CD4-positive, alpha-beta memory T cell (primary cell): ENCODE measurements around the gene ADAMTS19. TPM values are rescaled to one million over a fixed set of nuclear protein-coding genes. Genes with fewer than 3 reads are reported as not detected.

Experiments used
- CTCF ChIA-PET: fragments of 350-600 bp; sonication (Branson Sonifier 250); formaldehyde crosslinking; loops from one replicate; lab custom pipeline; 2021; ENCODE audit warnings: inconsistent platforms; ENCODE audit not compliant: partially characterized antibody; lab: Charles Lee
- POLR2A ChIA-PET: fragments of 350-600 bp; sonication (Branson Sonifier 250); formaldehyde crosslinking; loops from one replicate; lab custom pipeline; 2021; ENCODE audit not compliant: partially characterized antibody; lab: Charles Lee
- DNase-seq, 5 donors: peaks; one replicate each; pipeline versions ENCODE4 v3.0.0 to v3.0.0-alpha.2; 2020 to 2022; ENCODE audit warnings: mixed read lengths in 1 of 5
- H3K27ac ChIP-seq: one replicate; pipeline ENCODE4 v1.7.0; 2013; ENCODE audit warnings: low read depth, low read length
- H3K27me3 ChIP-seq: 2 replicates; pipeline ENCODE4 v1.7.0; 2013; ENCODE audit warnings: mild to moderate bottlenecking, low read length, moderate library complexity; ENCODE audit not compliant: insufficient read depth
- H3K36me3 ChIP-seq: 2 replicates; pipeline ENCODE4 v1.7.0; 2013; ENCODE audit warnings: mild to moderate bottlenecking, low read length, moderate library complexity; ENCODE audit not compliant: insufficient read depth
- H3K4me1 ChIP-seq: 2 replicates; pipeline ENCODE4 v1.7.0; 2013; ENCODE audit warnings: mild to moderate bottlenecking, low read length, moderate library complexity; ENCODE audit not compliant: insufficient read depth
- H3K4me3 ChIP-seq, 2 donors: one replicate each; pipeline ENCODE4 v1.7.0; 2013; ENCODE audit warnings: low read length in 2 of 2, mild to moderate bottlenecking in 1 of 2
- H3K9me3 ChIP-seq, 2 donors: one replicate each; pipeline ENCODE4 v1.7.0; 2013; ENCODE audit warnings: low read length in 2 of 2, control low read depth in 1 of 2; ENCODE audit not compliant: control insufficient read depth in 1 of 2
- H3K27ac Mint-ChIP-seq, 7 donors: one replicate each; pipeline ENCODE4 v1.8.0; 2020 to 2021; ENCODE audit warnings: mixed read lengths in 7 of 7, mild to moderate bottlenecking in 6 of 7, inconsistent platforms in 3 of 7, moderate library complexity in 3 of 7
- H3K27me3 Mint-ChIP-seq, 2 donors: one replicate each; pipeline ENCODE4 v1.8.0; 2020 to 2021; ENCODE audit warnings: mixed read lengths in 2 of 2
- H3K36me3 Mint-ChIP-seq, 2 donors: one replicate each; pipeline ENCODE4 v1.8.0; 2020 to 2021; ENCODE audit warnings: mixed read lengths in 2 of 2, inconsistent platforms in 1 of 2, mild to moderate bottlenecking in 1 of 2
- H3K4me1 Mint-ChIP-seq, 4 donors: one replicate each; pipeline ENCODE4 v1.8.0; 2020 to 2021; ENCODE audit warnings: mixed read lengths in 4 of 4, mild to moderate bottlenecking in 1 of 4
- H3K4me3 Mint-ChIP-seq, 8 donors: one replicate each; pipeline ENCODE4 v1.8.0; 2020 to 2021; ENCODE audit warnings: mixed read lengths in 8 of 8, mild to moderate bottlenecking in 7 of 8, moderate library complexity in 6 of 8, inconsistent platforms in 3 of 8
- H3K9me3 Mint-ChIP-seq, 8 donors: one replicate each; pipeline ENCODE4 v1.8.0; 2020 to 2021; ENCODE audit warnings: mixed read lengths in 8 of 8, mild to moderate bottlenecking in 5 of 8, inconsistent platforms in 3 of 8, moderate library complexity in 1 of 8
- intact Hi-C: fragments of 100-400 bp; cut with micrococcal nuclease; formaldehyde crosslinking; loops from one replicate; pipeline ENCODE4 v1.15.1; 2023
- polyA plus RNA-seq, 2 donors: library from polyadenylated mRNA; unstranded; fragments of 300-500 nt; fragmentation: Illumina TruSeq; gene quantifications; one replicate each; pipeline ENCODE4 v1.2.3, GENCODE V29; 2021
- total RNA-seq, 2 experiments: library from RNA; stranded (reverse); gene quantifications; one replicate each; pipeline ENCODE4 v1.2.3, GENCODE V29; 2021

The ADAMTS19 gene
- total and polyA plus RNA-seq, 4 experiments from 2014 or later = not detected

DNA sequence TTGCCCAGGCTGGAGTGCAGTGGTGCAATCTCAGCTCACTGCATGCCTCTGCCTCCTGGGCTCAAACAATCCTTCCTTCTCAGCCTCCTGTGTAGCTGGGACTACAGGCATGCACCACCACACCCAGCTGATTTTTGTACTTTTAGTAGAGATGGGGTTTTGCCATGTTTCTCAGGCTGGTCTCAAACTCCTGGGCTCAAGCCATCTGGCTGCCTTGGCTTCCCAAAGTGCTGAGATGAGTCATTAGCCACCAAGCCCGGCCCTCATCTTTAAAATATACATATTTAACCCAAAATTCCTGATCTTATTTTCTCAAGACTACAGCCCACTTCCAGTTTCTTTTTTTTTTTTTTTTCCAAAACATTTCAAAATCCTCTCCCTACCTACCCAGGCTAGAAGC is 256.1 kb downstream of the ADAMTS19 start:
- ChIA-PET POLR2A (no interaction called here), CTCF (no interaction called here)
- no peak overlapping the region for H3K4me3 Mint-ChIP-seq

DNA sequence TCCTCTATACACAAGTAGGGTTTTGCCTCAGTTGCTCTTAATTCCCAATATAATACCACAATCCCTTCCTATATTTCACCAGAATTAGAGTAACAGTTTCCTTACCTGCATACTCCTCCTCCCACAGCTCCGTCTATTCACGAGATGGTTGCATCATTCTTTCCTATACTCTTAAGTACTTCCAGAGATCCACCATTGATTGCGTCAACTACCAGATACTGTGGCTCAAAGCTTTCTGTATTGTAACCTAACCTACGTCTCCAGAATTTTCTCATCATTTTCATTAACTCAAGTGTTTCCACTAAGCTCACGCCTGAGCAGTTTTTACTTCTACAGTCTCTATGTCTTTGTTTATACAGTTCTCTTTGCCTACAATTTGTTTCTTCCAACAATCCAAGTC is 256.6 kb downstream of the ADAMTS19 start:
- Histone ChIP-seq H3K27ac (no peak overlapping the region), H3K9me3 (no peaks in the 10 kb centered on the region), H3K4me3 (no peak overlapping the region), H3K27me3 (no peaks in the 10 kb centered on the region), H3K36me3 (no peaks in the 10 kb centered on the region), H3K4me1 (no peaks in the 10 kb centered on the region)
- POLR2A ChIA-PET = no interaction called here
- intact Hi-C loops = no loop called here
- Mint-ChIP-seq H3K27ac (no peak overlapping the region), H3K9me3 (no peaks in the 10 kb centered on the region), H3K36me3 (no peaks in the 10 kb centered on the region), H3K4me3 (no peak overlapping the region), H3K27me3 (no peaks in the 10 kb centered on the region), H3K4me1 (no peaks in the 10 kb centered on the region)
- DNase-seq = no peak
- CTCF ChIA-PET = no interaction called here

More for the DNA sequence above, 256.1 kb downstream of the ADAMTS19 start:
- no peak for DNase-seq
- intact Hi-C loops = no loop called here
- no peaks in the 10 kb centered on the region for H3K9me3 Mint-ChIP-seq
- H3K36me3 Mint-ChIP-seq = no peaks in the 10 kb centered on the region
- Histone ChIP-seq H3K36me3 (no peaks in the 10 kb centered on the region), H3K4me3 (no peak overlapping the region), H3K4me1 (no peaks in the 10 kb centered on the region), H3K9me3 (no peaks in the 10 kb centered on the region), H3K27me3 (no peaks in the 10 kb centered on the region), H3K27ac (no peak overlapping the region)
- H3K27me3 Mint-ChIP-seq = no peaks in the 10 kb centered on the region
- H3K4me1 Mint-ChIP-seq = no peaks in the 10 kb centered on the region
- H3K27ac Mint-ChIP-seq = no peak overlapping the region

DNA sequence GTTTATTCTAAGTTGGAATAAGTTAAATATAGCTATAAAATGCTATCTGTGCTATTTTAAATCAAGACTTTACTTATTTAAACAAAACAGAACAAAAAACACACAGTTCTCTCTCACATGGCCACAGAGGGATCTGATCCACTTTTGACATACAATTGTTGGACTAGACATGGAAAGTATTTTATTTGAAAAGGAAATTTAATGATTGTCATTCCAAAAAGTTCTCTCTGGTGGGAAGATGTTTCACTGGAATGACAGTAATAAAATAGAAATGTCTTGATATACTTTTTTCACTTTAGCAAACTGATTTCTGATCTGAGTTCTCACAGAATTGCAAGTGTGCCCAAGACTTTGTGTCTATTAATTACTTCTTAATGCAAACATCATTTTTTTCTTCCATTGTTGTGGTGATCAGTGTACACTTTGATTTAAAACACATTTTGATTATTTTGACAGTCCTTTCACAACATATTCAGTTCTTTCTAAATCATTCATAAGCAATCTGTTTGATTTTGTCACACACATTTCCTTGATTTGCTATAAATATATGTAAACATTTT is 257.7 kb downstream of the ADAMTS19 start:
- H3K27ac Mint-ChIP-seq = no peak overlapping the region
- intact Hi-C loops = no loop called here
- H3K36me3 Mint-ChIP-seq = no peaks in the 10 kb centered on the region
- H3K9me3 ChIP-seq = no peaks in the 10 kb centered on the region
- no peak overlapping the region for H3K27ac ChIP-seq
- H3K27me3 ChIP-seq = no peaks in the 10 kb centered on the region
- no peak overlapping the region for H3K4me3 Mint-ChIP-seq
- H3K36me3 ChIP-seq = no peaks in the 10 kb centered on the region
- no peaks in the 10 kb centered on the region for H3K9me3 Mint-ChIP-seq
- DNase-seq = no peak
- ChIA-PET POLR2A (no interaction called here), CTCF (no interaction called here)
- H3K4me1 ChIP-seq = no peaks in the 10 kb centered on the region
- no peaks in the 10 kb centered on the region for H3K27me3 Mint-ChIP-seq
- H3K4me1 Mint-ChIP-seq = no peaks in the 10 kb centered on the region
- no peak overlapping the region for H3K4me3 ChIP-seq

DNA sequence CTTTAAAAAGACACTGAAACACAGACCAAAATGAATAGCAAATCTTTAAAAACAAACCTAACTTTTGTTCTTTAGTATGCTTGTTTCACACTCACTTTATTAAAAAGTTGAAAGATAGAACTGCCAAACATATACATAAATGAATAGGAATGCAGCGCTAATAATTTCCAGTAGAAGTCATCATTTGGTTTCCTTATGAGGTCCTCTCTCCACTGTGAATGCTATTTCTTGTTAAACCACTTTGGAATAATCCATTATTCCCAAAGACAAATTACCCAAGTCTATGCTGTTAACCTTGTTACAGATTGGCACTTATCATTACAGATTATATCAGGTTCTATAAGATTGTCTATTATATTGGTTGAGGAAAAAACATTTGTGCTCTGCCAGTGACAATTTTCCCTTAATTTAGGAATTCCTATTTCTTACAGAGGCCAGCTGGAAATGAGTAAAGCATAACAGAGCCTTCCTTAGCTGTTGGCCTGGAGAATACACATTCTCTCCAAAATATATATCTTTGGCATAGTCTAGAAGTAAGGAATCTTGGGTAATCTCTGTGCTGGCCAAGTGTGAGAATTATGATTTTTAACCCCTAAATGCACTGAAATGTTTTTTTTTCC is 258.5 kb downstream of the ADAMTS19 start:
- Mint-ChIP-seq H3K4me3 (no peak overlapping the region), H3K27ac (no peak overlapping the region), H3K9me3 (no peaks in the 10 kb centered on the region), H3K36me3 (no peaks in the 10 kb centered on the region), H3K27me3 (no peaks in the 10 kb centered on the region), H3K4me1 (no peaks in the 10 kb centered on the region)
- POLR2A ChIA-PET = no interaction called here
- Histone ChIP-seq H3K27me3 (no peaks in the 10 kb centered on the region), H3K9me3 (no peaks in the 10 kb centered on the region), H3K36me3 (no peaks in the 10 kb centered on the region), H3K27ac (no peak overlapping the region), H3K4me1 (no peaks in the 10 kb centered on the region), H3K4me3 (no peak overlapping the region)
- intact Hi-C loops = no loop called here
- DNase-seq = no peak
- CTCF ChIA-PET = no interaction called here

DNA sequence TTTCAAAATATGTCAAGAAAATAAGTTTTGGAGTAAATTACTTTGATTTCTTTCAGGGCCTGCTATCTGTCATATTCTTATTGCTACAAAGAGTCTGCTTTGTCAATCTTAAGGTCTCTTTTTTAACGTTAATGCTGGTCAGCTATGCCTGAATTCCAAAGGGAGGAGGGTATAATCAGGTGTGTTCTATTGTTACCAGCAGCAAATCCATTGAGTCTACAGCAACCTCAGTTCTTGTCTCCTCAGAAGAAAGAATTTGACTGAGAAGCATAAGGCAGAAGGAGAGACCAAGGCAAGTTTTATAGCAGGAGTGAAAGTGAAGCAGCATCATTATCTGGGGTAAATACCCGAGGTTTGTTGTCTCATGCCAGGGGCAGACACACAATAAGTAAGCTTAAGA is 264.1 kb downstream of the ADAMTS19 start:
- H3K36me3 Mint-ChIP-seq = no peaks in the 10 kb centered on the region
- POLR2A ChIA-PET = no interaction called here

DNA sequence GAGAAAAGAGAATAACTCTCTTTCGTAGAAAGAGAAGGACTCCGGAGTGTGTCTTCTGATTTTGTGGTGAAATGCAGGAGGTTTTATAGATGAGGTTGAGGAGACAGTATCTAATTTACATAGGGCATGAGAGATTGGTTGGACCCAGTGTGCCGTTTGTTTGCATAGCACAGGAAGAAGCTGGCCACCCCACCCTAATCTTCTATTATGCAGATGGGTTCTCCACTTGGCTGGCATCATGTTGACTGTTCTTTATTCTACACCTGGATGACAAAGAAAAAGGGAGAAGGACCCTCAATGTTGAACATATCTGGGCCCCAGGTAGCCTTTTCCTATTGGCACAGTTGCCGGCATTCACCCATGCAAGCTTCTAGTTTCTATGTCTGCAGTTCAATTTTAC is 264.5 kb downstream of the ADAMTS19 start:
- no peak for DNase-seq
- H3K4me3 ChIP-seq = no peak overlapping the region
- H3K36me3 ChIP-seq = no peaks in the 10 kb centered on the region
- H3K9me3 ChIP-seq = no peaks in the 10 kb centered on the region
- Mint-ChIP-seq H3K9me3 (no peaks in the 10 kb centered on the region), H3K27ac (no peak overlapping the region), H3K27me3 (peaks cover 0 to 3% of the 10 kb centered on the region in 2 donors), H3K36me3 (no peaks in the 10 kb centered on the region), H3K4me1 (no peaks in the 10 kb centered on the region), H3K4me3 (no peak overlapping the region)
- H3K27me3 ChIP-seq = no peaks in the 10 kb centered on the region
- intact Hi-C loops = no loop called here
- no peak overlapping the region for H3K27ac ChIP-seq
- CTCF ChIA-PET = no interaction called here
- POLR2A ChIA-PET = no interaction called here
- H3K4me1 ChIP-seq = no peaks in the 10 kb centered on the region

More for the DNA sequence above, 264.1 kb downstream of the ADAMTS19 start:
- CTCF ChIA-PET = no interaction called here
- Mint-ChIP-seq H3K9me3 (no peaks in the 10 kb centered on the region), H3K4me1 (no peaks in the 10 kb centered on the region), H3K4me3 (no peak overlapping the region), H3K27me3 (peaks cover 0 to 3% of the 10 kb centered on the region in 2 donors), H3K27ac (no peak overlapping the region)
- Histone ChIP-seq H3K27me3 (no peaks in the 10 kb centered on the region), H3K36me3 (no peaks in the 10 kb centered on the region), H3K4me3 (no peak overlapping the region), H3K27ac (no peak overlapping the region), H3K4me1 (no peaks in the 10 kb centered on the region), H3K9me3 (no peaks in the 10 kb centered on the region)
- no peak for DNase-seq
- intact Hi-C loops = no loop called here

DNA sequence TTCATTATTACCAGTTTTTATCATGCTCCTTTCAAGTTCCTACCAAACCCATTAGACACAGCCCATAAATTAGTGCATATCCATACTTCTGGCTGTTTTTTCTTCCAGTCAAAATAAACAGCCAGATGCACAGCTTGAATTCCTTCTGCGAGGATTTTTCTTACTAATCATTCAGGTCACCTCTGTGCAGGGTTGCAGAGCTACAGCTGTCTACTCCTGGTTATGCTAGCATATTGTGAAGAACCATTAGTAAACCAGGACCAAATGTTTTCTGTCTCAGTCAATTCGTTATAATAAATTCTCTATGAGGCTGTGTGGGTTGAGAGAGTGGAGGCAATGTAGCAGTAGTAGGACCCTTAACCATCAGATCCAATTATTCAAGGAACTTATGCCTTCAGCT is 279.7 kb downstream of the ADAMTS19 start:
- Histone ChIP-seq H3K27ac (no peak overlapping the region), H3K36me3 (no peaks in the 10 kb centered on the region), H3K4me3 (no peak overlapping the region), H3K9me3 (peaks cover 0 to 3% of the 10 kb centered on the region in 2 donors), H3K27me3 (no peaks in the 10 kb centered on the region), H3K4me1 (no peaks in the 10 kb centered on the region)
- Mint-ChIP-seq H3K9me3 (no peaks in the 10 kb centered on the region), H3K4me3 (no peak overlapping the region), H3K27ac (no peak overlapping the region), H3K27me3 (peaks cover 0 to 3% of the 10 kb centered on the region in 2 donors), H3K4me1 (no peaks in the 10 kb centered on the region), H3K36me3 (no peaks in the 10 kb centered on the region)
- ChIA-PET POLR2A (no interaction called here), CTCF (interaction anchor here (0.9 kb wide), 1 partner anchor 11 kb away, joined by 3 read pairs; no protein-coding TSS in a partner anchor)
- no peak for DNase-seq
- intact Hi-C loops = no loop called here
